WTC11 (cell line): Measurements from ENCODE around the gene PRELID2. TPM values are rescaled to one million over a fixed set of nuclear protein-coding genes. Genes with fewer than 3 reads are reported as not detected.

Source experiments
- ATAC-seq: fragments of 200-7000 bp; cut with Tn5 transposase; 2 replicates; pipeline ENCODE4 v1.10.0; 2021; ENCODE audit warnings: mild to moderate bottlenecking, moderate library complexity
- CTCF ChIA-PET: fragments of 300-600 bp; sonication (Branson Sonifier 250); formaldehyde crosslinking; loops from one replicate; lab custom pipeline; 2021; ENCODE audit warnings: antibody characterized with exemption; lab: Charles Lee
- POLR2A ChIA-PET: fragments of 350-600 bp; sonication (Branson Sonifier 250); formaldehyde crosslinking; loops from one replicate; lab custom pipeline; 2021; ENCODE audit warnings: antibody characterized with exemption; lab: Charles Lee
- DNase-seq: peaks from one replicate; pipeline ENCODE4 v3.0.0; 2021; ENCODE audit warnings: low spot score
- H3K27ac Mint-ChIP-seq: 2 replicates; pipeline ENCODE4 v1.8.0; 2021; ENCODE audit warnings: mixed read lengths
- H3K27me3 Mint-ChIP-seq: 2 replicates; pipeline ENCODE4 v1.8.0; 2021; ENCODE audit warnings: low read depth, mild to moderate bottlenecking, moderate library complexity, mixed read lengths
- H3K36me3 Mint-ChIP-seq: 2 replicates; pipeline ENCODE4 v1.8.0; 2021; ENCODE audit warnings: mixed read lengths
- H3K4me1 Mint-ChIP-seq: 2 replicates; pipeline ENCODE4 v1.8.0; 2022; ENCODE audit warnings: mixed read lengths
- H3K4me3 Mint-ChIP-seq: 2 replicates; pipeline ENCODE4 v1.8.0; 2021; ENCODE audit warnings: mild to moderate bottlenecking, moderate library complexity, mixed read lengths
- H3K9me3 Mint-ChIP-seq: 2 replicates; pipeline ENCODE4 v1.8.0; 2021; ENCODE audit warnings: mixed read lengths
- E2F5 ChIP-seq: sonication (generic); formaldehyde crosslinking; IDR thresholded peaks from 2 replicates; pipeline ENCODE4 v1.8.1; 2022; ENCODE audit warnings: mild to moderate bottlenecking, moderate library complexity, missing genetic modification reagents
- FOXK1 ChIP-seq: sonication (generic); formaldehyde crosslinking; IDR thresholded peaks from 2 replicates; pipeline ENCODE4 v1.8.0; 2022; ENCODE audit warnings: mild to moderate bottlenecking, moderate library complexity, missing genetic modification reagents
- NR3C1 ChIP-seq: sonication (generic); formaldehyde crosslinking; conservative IDR thresholded peaks from 2 replicates; pipeline ENCODE4 v1.8.1; 2023; ENCODE audit warnings: low read depth, mild to moderate bottlenecking, missing genetic modification reagents
- PRRX2 ChIP-seq: fragments of 250-450 bp; sonication (Bioruptor Pico); IDR thresholded peaks from 2 replicates; pipeline ENCODE4 v1.8.0; 2021; ENCODE audit warnings: mild to moderate bottlenecking
- RORB ChIP-seq: fragments of 250-450 bp; sonication (Bioruptor Pico); IDR thresholded peaks from 2 replicates; pipeline ENCODE4 v1.9.0; 2021; ENCODE audit warnings: mild to moderate bottlenecking
- SOX15 ChIP-seq: fragments of 250-450 bp; sonication (Bioruptor Pico); IDR thresholded peaks from 2 replicates; pipeline ENCODE4 v1.9.0; 2021; ENCODE audit warnings: mild to moderate bottlenecking
- SP1 ChIP-seq: sonication (generic); formaldehyde crosslinking; conservative IDR thresholded peaks from 2 replicates; pipeline ENCODE4 v1.8.1; 2022; ENCODE audit warnings: missing genetic modification reagents
- ZNF138 ChIP-seq: sonication (generic); formaldehyde crosslinking; conservative IDR thresholded peaks from 2 replicates; pipeline ENCODE4 v1.8.1; 2022; ENCODE audit warnings: mild to moderate bottlenecking, moderate library complexity, missing genetic modification reagents
- ZNF281 ChIP-seq: sonication (generic); formaldehyde crosslinking; IDR thresholded peaks from 2 replicates; pipeline ENCODE4 v1.8.0; 2023; ENCODE audit warnings: mild to moderate bottlenecking, missing genetic modification reagents
- ZNF396 ChIP-seq: fragments of 250-450 bp; sonication (Bioruptor Pico); IDR thresholded peaks from 2 replicates; pipeline ENCODE4 v1.8.0; 2021; ENCODE audit warnings: mild to moderate bottlenecking, moderate library complexity, borderline replicate concordance
- ZNF423 ChIP-seq: fragments of 250-450 bp; sonication (Bioruptor Pico); IDR thresholded peaks from 2 replicates; pipeline ENCODE4 v2.1.2; 2022; ENCODE audit warnings: mild to moderate bottlenecking, moderate library complexity
- total RNA-seq: library from RNA; stranded (reverse); gene quantifications from 3 replicates; pipeline ENCODE4 v1.2.3, GENCODE V29; 2021
- TF ChIP-seq, protein P1 (sequence below): sonication (generic); formaldehyde crosslinking; IDR thresholded peaks from 2 replicates; pipeline ENCODE4 v1.8.1; 2023; ENCODE audit warnings: mild to moderate bottlenecking, moderate library complexity, missing genetic modification reagents
- TF ChIP-seq, protein P2 (sequence below): fragments of 250-450 bp; sonication (Bioruptor Pico); IDR thresholded peaks from 2 replicates; pipeline ENCODE4 v1.9.0; 2021; ENCODE audit warnings: moderate library complexity, mild to moderate bottlenecking, inconsistent platforms, borderline replicate concordance
- TF ChIP-seq, protein P3 (sequence below): sonication (generic); formaldehyde crosslinking; IDR thresholded peaks from 2 replicates; pipeline ENCODE4 v1.8.1; 2023; ENCODE audit warnings: mild to moderate bottlenecking, missing genetic modification reagents, moderate library complexity
- TF ChIP-seq, protein P4 (sequence below): sonication (generic); formaldehyde crosslinking; IDR thresholded peaks from 2 replicates; pipeline ENCODE4 v1.8.0; 2023; ENCODE audit warnings: missing genetic modification reagents, mild to moderate bottlenecking, borderline replicate concordance
- TF ChIP-seq, protein P5 (sequence below): sonication (generic); formaldehyde crosslinking; IDR thresholded peaks from 2 replicates; pipeline ENCODE4 v1.8.1; 2022; ENCODE audit warnings: low read depth, missing genetic modification reagents, borderline replicate concordance

PRELID2 gene
- total RNA-seq, 1 experiment from 2014 or later: 10.0 TPM

- peaks cover 29% of the 10 kb centered on the region for H3K4me1 Mint-ChIP-seq
- CTCF ChIA-PET: interaction anchor here (1.2 kb wide), 1 partner anchor 25 kb away, joined by 3 read pairs; no protein-coding TSS in a partner anchor
Observed at GRCh38 chr5:145801195-145801594, 33.9 kb downstream of the PRELID2 start.

DNA sequence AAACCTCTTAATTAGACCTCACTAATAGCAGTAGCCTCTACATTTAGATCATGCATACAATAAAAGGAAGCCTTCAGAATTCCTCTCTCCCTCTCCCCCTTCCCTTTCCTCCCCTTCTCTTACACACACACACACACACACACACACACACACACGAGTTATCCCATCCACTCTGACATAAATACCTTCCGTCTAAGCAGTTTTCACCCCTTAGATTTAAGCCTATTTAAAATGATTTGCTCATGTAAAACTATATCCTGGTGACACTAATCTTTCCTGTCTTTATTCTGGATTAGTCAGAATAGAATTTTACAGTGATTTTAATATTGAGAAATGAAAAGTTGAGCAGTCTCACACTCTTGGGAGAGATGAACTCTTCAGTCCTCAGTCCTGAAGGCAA lies 35.0 kb downstream of the PRELID2 start:
- H3K4me3 Mint-ChIP-seq: no peak overlapping the region
- no peak for DNase-seq
- H3K9me3 Mint-ChIP-seq: no peaks in the 10 kb centered on the region
- peaks cover 25% of the 10 kb centered on the region for H3K4me1 Mint-ChIP-seq
- POLR2A ChIA-PET: no interaction called here
- no peaks in the 10 kb centered on the region for H3K36me3 Mint-ChIP-seq
- ATAC-seq: no peak
- H3K27ac Mint-ChIP-seq: no peak overlapping the region
- no peaks in the 10 kb centered on the region for H3K27me3 Mint-ChIP-seq
- CTCF ChIA-PET: interaction anchor here (1.2 kb wide), 1 partner anchor 26 kb away, joined by 3 read pairs; no protein-coding TSS in a partner anchor
- TF ChIP-seq SOX15 (CRISPR knock-in tag) (no peak), RORB (CRISPR knock-in tag) (no peak), PRRX2 (CRISPR knock-in tag) (no peak), ZNF396 (no peak), NR3C1 (CRISPR knock-in tag) (no peak), E2F5 (no peak), FOXK1 (no peak), ZNF423 (CRISPR knock-in tag) (no peak)
- TF ChIP-seq, protein P1, sequence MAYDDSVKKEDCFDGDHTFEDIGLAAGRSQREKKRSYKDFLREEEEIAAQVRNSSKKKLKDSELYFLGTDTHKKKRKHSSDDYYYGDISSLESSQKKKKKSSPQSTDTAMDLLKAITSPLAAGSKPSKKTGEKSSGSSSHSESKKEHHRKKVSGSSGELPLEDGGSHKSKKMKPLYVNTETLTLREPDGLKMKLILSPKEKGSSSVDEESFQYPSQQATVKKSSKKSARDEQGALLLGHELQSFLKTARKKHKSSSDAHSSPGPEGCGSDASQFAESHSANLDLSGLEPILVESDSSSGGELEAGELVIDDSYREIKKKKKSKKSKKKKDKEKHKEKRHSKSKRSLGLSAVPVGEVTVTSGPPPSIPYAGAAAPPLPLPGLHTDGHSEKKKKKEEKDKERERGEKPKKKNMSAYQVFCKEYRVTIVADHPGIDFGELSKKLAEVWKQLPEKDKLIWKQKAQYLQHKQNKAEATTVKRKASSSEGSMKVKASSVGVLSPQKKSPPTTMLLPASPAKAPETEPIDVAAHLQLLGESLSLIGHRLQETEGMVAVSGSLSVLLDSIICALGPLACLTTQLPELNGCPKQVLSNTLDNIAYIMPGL: no peak
- TF ChIP-seq, protein P2, sequence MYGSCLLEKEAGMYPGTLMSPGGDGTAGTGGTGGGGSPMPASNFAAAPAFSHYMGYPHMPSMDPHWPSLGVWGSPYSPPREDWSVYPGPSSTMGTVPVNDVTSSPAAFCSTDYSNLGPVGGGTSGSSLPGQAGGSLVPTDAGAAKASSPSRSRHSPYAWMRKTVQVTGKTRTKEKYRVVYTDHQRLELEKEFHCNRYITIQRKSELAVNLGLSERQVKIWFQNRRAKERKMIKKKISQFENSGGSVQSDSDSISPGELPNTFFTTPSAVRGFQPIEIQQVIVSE (CRISPR knock-in tag): no peak

More at GRCh38 chr5:145801195-145801594, 33.9 kb downstream of the PRELID2 start:
- Mint-ChIP-seq H3K36me3 (no peaks in the 10 kb centered on the region), H3K9me3 (no peaks in the 10 kb centered on the region), H3K27ac (no peak overlapping the region), H3K4me3 (no peak overlapping the region), H3K27me3 (no peaks in the 10 kb centered on the region)
- TF ChIP-seq RORB (CRISPR knock-in tag): no peak
- TF ChIP-seq, protein P3, sequence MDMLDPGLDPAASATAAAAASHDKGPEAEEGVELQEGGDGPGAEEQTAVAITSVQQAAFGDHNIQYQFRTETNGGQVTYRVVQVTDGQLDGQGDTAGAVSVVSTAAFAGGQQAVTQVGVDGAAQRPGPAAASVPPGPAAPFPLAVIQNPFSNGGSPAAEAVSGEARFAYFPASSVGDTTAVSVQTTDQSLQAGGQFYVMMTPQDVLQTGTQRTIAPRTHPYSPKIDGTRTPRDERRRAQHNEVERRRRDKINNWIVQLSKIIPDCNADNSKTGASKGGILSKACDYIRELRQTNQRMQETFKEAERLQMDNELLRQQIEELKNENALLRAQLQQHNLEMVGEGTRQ (CRISPR knock-in tag): no peak
- no peak for TF ChIP-seq SP1
- no peak for TF ChIP-seq ZNF138 (CRISPR knock-in tag)
- no peak for TF ChIP-seq ZNF281
- TF ChIP-seq, protein P4, sequence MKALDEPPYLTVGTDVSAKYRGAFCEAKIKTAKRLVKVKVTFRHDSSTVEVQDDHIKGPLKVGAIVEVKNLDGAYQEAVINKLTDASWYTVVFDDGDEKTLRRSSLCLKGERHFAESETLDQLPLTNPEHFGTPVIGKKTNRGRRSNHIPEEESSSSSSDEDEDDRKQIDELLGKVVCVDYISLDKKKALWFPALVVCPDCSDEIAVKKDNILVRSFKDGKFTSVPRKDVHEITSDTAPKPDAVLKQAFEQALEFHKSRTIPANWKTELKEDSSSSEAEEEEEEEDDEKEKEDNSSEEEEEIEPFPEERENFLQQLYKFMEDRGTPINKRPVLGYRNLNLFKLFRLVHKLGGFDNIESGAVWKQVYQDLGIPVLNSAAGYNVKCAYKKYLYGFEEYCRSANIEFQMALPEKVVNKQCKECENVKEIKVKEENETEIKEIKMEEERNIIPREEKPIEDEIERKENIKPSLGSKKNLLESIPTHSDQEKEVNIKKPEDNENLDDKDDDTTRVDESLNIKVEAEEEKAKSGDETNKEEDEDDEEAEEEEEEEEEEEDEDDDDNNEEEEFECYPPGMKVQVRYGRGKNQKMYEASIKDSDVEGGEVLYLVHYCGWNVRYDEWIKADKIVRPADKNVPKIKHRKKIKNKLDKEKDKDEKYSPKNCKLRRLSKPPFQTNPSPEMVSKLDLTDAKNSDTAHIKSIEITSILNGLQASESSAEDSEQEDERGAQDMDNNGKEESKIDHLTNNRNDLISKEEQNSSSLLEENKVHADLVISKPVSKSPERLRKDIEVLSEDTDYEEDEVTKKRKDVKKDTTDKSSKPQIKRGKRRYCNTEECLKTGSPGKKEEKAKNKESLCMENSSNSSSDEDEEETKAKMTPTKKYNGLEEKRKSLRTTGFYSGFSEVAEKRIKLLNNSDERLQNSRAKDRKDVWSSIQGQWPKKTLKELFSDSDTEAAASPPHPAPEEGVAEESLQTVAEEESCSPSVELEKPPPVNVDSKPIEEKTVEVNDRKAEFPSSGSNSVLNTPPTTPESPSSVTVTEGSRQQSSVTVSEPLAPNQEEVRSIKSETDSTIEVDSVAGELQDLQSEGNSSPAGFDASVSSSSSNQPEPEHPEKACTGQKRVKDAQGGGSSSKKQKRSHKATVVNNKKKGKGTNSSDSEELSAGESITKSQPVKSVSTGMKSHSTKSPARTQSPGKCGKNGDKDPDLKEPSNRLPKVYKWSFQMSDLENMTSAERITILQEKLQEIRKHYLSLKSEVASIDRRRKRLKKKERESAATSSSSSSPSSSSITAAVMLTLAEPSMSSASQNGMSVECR (CRISPR knock-in tag): no peak
- TF ChIP-seq, protein P5, sequence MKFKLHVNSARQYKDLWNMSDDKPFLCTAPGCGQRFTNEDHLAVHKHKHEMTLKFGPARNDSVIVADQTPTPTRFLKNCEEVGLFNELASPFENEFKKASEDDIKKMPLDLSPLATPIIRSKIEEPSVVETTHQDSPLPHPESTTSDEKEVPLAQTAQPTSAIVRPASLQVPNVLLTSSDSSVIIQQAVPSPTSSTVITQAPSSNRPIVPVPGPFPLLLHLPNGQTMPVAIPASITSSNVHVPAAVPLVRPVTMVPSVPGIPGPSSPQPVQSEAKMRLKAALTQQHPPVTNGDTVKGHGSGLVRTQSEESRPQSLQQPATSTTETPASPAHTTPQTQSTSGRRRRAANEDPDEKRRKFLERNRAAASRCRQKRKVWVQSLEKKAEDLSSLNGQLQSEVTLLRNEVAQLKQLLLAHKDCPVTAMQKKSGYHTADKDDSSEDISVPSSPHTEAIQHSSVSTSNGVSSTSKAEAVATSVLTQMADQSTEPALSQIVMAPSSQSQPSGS (CRISPR knock-in tag): no peak
- no peak for DNase-seq
- ATAC-seq: no peak
- POLR2A ChIA-PET: no interaction called here
